ENCODE results near the gene TICAM2. TPM values are rescaled to one million over a fixed set of nuclear protein-coding genes. Genes with fewer than 3 reads are reported as not detected.
"Not testable (repeated sequence)": the region's sequence is repeated elsewhere in the genome, so short reads cannot be mapped to it uniquely, and the experiment has no call there.

The TICAM2 gene
- 0.36 and 1.1 TPM in 2 replicates for total RNA-seq
- long read RNA-seq, result 0 reads

GRCh38 chr5:115601701-115602590, at the start of gene TICAM2:
Gene TICAM2, minus strand, starts transcription at chr5:115602479. Its CDS starts 21,223 bp downstream, at chr5:115581256.
- H3K4me3 Mint-ChIP-seq (ENCODE audit: low read depth), result peak within 1 kb of the TSS; percentile 65
- no peaks in the 10 kb centered on the region for H3K9me3 Mint-ChIP-seq (ENCODE audit: low read depth)
- TF ChIP-seq CTCF (IDR thresholded peaks at IDR 0.05; ENCODE audit: unreplicated experiment), result peak; percentile 48
- DNase-seq (ENCODE audit: low spot score, unreplicated experiment), result peak; percentile 46
- no peak within 1 kb of the TSS for H3K27ac Mint-ChIP-seq
- peaks cover 8% of the 10 kb centered on the region for H3K27me3 Mint-ChIP-seq
- peaks cover 11% of the 10 kb centered on the region for H3K36me3 Mint-ChIP-seq (ENCODE audit: insufficient read depth)
- peaks cover 3% of the 10 kb centered on the region for H3K4me1 Mint-ChIP-seq (ENCODE audit: low read depth)

GRCh38 chr5:115649541-115649940, 47.3 kb upstream of the TICAM2 start:
- H3K4me3 Mint-ChIP-seq (ENCODE audit: low read depth), result no peak overlapping the region
- H3K4me1 Mint-ChIP-seq (ENCODE audit: low read depth), result peaks cover 18% of the 10 kb centered on the region
- no peak overlapping the region for H3K27ac Mint-ChIP-seq
- DNase-seq (ENCODE audit: low spot score, unreplicated experiment), result no peak
- no peaks in the 10 kb centered on the region for H3K9me3 Mint-ChIP-seq (ENCODE audit: low read depth)
- no peak for TF ChIP-seq CTCF (IDR thresholded peaks at IDR 0.05; ENCODE audit: unreplicated experiment)
- H3K27me3 Mint-ChIP-seq, result peaks cover 5% of the 10 kb centered on the region
- no peaks in the 10 kb centered on the region for H3K36me3 Mint-ChIP-seq (ENCODE audit: insufficient read depth)

GRCh38 chr5:115648056-115648455, 45.8 kb upstream of the TICAM2 start:
- no peak for TF ChIP-seq CTCF (IDR thresholded peaks at IDR 0.05; ENCODE audit: unreplicated experiment)
- DNase-seq (ENCODE audit: low spot score, unreplicated experiment), result no peak
- Mint-ChIP-seq H3K9me3 (ENCODE audit: low read depth) (no peaks in the 10 kb centered on the region), H3K27me3 (peaks cover 5% of the 10 kb centered on the region), H3K4me1 (ENCODE audit: low read depth) (peaks cover 18% of the 10 kb centered on the region), H3K27ac (peak overlapping the region; percentile 72), H3K36me3 (ENCODE audit: insufficient read depth) (no peaks in the 10 kb centered on the region), H3K4me3 (ENCODE audit: low read depth) (no peak overlapping the region)

- not testable (repeated sequence) for H3K27me3 Mint-ChIP-seq; H3K9me3 Mint-ChIP-seq (ENCODE audit: low read depth); H3K36me3 Mint-ChIP-seq (ENCODE audit: insufficient read depth); H3K27ac Mint-ChIP-seq; DNase-seq (ENCODE audit: low spot score, unreplicated experiment); H3K4me3 Mint-ChIP-seq (ENCODE audit: low read depth)
- H3K4me1 Mint-ChIP-seq (ENCODE audit: low read depth), result peaks cover 18% of the 10 kb centered on the region
Measured at GRCh38 chr5:115645386-115645785, 43.1 kb upstream of the TICAM2 start.

GRCh38 chr5:115644046-115644445, 41.8 kb upstream of the TICAM2 start:
- TF ChIP-seq CTCF (IDR thresholded peaks at IDR 0.05; ENCODE audit: unreplicated experiment), result no peak
- Mint-ChIP-seq H3K4me1 (ENCODE audit: low read depth) (peaks cover 20% of the 10 kb centered on the region), H3K27me3 (peaks cover 5% of the 10 kb centered on the region), H3K4me3 (ENCODE audit: low read depth) (no peak overlapping the region), H3K27ac (no peak overlapping the region), H3K36me3 (ENCODE audit: insufficient read depth) (no peaks in the 10 kb centered on the region), H3K9me3 (ENCODE audit: low read depth) (no peaks in the 10 kb centered on the region)
- DNase-seq (ENCODE audit: low spot score, unreplicated experiment), result no peak

GRCh38 chr5:115641948-115642347, 39.7 kb upstream of the TICAM2 start:
- H3K27ac Mint-ChIP-seq, result no peak overlapping the region
- DNase-seq (ENCODE audit: low spot score, unreplicated experiment), result no peak
- peaks cover 7% of the 10 kb centered on the region for H3K27me3 Mint-ChIP-seq
- peaks cover 5% of the 10 kb centered on the region for H3K4me1 Mint-ChIP-seq (ENCODE audit: low read depth)
- H3K4me3 Mint-ChIP-seq (ENCODE audit: low read depth), result no peak overlapping the region
- no peaks in the 10 kb centered on the region for H3K36me3 Mint-ChIP-seq (ENCODE audit: insufficient read depth)
- H3K9me3 Mint-ChIP-seq (ENCODE audit: low read depth), result no peaks in the 10 kb centered on the region
- TF ChIP-seq CTCF (IDR thresholded peaks at IDR 0.05; ENCODE audit: unreplicated experiment), result no peak
